Activated T-cell treated with anti-CD3 and anti-CD28 coated beads, Interleukin-2, amount 50 U/mL, for 24 hours (primary cell): ENCODE measurements around the gene ZNF236.

Experiments used
- DNase-seq: peaks from one replicate; pipeline ENCODE4 v3.0.0-alpha.2; 2020
- H3K27ac Mint-ChIP-seq: 2 replicates; pipeline ENCODE4 v1.8.0; 2020; ENCODE audit warnings: mild to moderate bottlenecking, mixed read lengths
- H3K27me3 Mint-ChIP-seq: 2 replicates; pipeline ENCODE4 v1.8.0; 2020; ENCODE audit warnings: mixed read lengths
- H3K36me3 Mint-ChIP-seq: 2 replicates; pipeline ENCODE4 v1.8.0; 2020; ENCODE audit warnings: low read depth, mixed read lengths
- H3K4me1 Mint-ChIP-seq: 2 replicates; pipeline ENCODE4 v1.8.0; 2020; ENCODE audit warnings: low read depth, mixed read lengths
- H3K4me3 Mint-ChIP-seq: 2 replicates; pipeline ENCODE4 v1.8.0; 2020; ENCODE audit warnings: mild to moderate bottlenecking, moderate library complexity, mixed read lengths
- H3K9me3 Mint-ChIP-seq: 2 replicates; pipeline ENCODE4 v1.8.0; 2020; ENCODE audit warnings: mixed read lengths

The ZNF236 gene

DNA sequence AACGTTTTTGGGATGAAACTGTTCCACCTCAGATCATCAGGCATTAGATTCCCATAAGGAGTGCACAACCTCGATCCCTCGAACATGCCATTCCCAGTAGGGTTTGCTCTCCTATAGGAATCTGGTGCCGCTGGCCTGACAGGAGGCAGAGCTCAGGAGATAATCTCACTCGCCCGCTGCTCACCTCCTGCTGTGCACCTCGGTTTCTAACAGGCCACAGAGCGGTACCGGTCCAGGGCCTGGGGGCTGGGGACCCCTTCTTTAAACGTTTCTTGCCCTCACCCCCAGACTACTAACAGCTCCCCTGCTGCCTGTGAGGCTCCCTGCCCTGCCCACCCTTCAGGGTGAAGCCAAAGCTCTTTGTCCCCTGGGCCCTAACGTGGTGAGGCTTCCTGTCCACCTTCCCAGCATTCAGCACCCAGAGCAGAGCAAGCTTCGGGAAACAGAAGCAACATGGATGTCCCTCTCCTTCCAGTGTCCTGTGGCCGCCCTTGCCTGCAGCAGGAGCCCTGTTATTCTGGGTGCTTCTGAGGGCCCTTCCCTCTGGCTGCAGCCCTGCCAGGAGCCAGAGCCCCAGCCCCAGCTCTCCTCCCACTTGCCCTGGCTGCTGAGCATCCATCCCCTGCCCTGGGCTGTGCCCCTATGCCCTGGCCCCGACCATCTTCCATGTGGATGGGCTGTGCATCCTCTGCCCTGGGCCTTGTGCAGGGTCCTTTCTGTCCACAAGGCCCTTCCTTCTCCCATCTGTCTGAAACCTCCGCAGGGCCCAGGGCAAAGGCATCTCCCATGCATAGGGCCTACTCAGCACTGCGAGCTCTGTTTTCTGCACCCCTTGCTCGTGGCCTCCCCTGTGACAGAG, 170.1 kb downstream of the ZNF236 start:
- DNase-seq = no peak
- Mint-ChIP-seq H3K36me3 (no peaks in the 10 kb centered on the region), H3K9me3 (no peaks in the 10 kb centered on the region), H3K4me3 (no peak overlapping the region), H3K27me3 (no peaks in the 10 kb centered on the region), H3K4me1 (no peaks in the 10 kb centered on the region), H3K27ac (no peak overlapping the region)

DNA sequence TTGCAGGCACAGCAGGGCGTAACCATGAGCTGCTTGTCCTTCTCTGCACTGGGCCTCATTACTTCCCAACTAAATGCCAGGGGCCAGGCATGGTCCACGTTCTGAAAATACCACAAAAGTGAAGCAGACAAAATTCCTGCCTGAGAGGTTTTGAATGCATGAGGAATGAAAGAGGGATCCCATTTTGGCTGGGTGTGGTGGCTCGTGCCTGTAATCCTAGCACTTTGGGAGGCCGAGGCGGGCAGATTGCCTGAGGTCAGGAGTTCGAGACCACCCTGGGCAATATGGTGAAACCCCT, 170.7 kb downstream of the ZNF236 start:
- Mint-ChIP-seq H3K27me3 (no peaks in the 10 kb centered on the region), H3K27ac (no peak overlapping the region), H3K9me3 (no peaks in the 10 kb centered on the region), H3K4me3 (no peak overlapping the region), H3K4me1 (no peaks in the 10 kb centered on the region), H3K36me3 (no peaks in the 10 kb centered on the region)
- no peak for DNase-seq

DNA sequence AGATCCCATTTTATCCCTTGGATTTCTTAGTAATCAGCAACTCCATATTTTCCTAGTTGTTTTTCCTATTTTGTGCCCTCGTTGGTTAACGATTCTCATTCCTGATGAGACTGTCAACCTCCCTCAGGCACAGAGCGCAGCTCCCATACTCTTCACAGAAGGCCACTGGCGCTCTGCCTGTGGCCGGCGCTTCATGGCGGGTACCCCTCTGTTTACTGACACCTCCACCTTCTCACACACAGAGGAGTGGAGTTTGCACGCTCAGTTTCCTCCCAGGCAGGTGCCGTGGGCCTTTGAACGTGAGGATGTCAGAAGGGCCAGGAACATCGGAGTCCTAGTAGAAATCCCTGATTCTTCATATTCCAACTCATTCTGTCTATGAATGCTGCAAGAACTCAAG, 171.2 kb downstream of the ZNF236 start:
- Mint-ChIP-seq H3K27ac (no peak overlapping the region), H3K4me1 (no peaks in the 10 kb centered on the region), H3K27me3 (no peaks in the 10 kb centered on the region), H3K9me3 (no peaks in the 10 kb centered on the region), H3K4me3 (no peak overlapping the region), H3K36me3 (no peaks in the 10 kb centered on the region)
- DNase-seq = no peak

- no peaks in the 10 kb centered on the region for H3K9me3 Mint-ChIP-seq
- no peaks in the 10 kb centered on the region for H3K36me3 Mint-ChIP-seq
- H3K27ac Mint-ChIP-seq = no peak overlapping the region
- H3K4me1 Mint-ChIP-seq = no peaks in the 10 kb centered on the region
- no peaks in the 10 kb centered on the region for H3K27me3 Mint-ChIP-seq
- DNase-seq = no peak
- no peak overlapping the region for H3K4me3 Mint-ChIP-seq
Observed at GRCh38 chr18:76994086-76994654, 171.8 kb downstream of the ZNF236 start.

DNA sequence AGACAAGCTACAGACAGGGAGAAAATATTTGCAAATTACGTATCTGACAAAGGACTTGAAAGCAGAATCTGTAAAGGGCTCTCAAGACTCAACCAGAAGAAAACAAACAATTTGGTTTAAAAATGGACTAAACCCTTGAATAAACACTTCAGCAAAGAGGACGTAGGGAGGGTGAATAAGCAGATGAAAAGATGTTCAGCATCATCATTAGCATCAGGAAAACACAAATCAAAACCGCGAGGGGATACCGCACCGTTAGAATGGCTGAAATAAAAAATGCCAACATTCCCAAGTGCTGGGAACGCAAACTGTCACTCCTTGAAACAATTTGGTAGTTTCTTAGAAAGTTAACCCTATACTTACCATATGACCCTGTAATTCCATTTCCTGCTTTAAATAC, 173.5 kb downstream of the ZNF236 start:
- no peak for DNase-seq

GRCh38 chr18:76996429-76996828, 174.1 kb downstream of the ZNF236 start:
- Mint-ChIP-seq H3K27me3 (no peaks in the 10 kb centered on the region), H3K4me1 (peaks cover 8% of the 10 kb centered on the region), H3K4me3 (no peak overlapping the region), H3K9me3 (no peaks in the 10 kb centered on the region), H3K36me3 (no peaks in the 10 kb centered on the region), H3K27ac (no peak overlapping the region)
- no peak for DNase-seq

More for the DNA sequence above, 173.5 kb downstream of the ZNF236 start:
- Mint-ChIP-seq H3K36me3 (no peaks in the 10 kb centered on the region), H3K27me3 (no peaks in the 10 kb centered on the region), H3K27ac (no peak overlapping the region), H3K9me3 (no peaks in the 10 kb centered on the region), H3K4me1 (peaks cover 8% of the 10 kb centered on the region), H3K4me3 (no peak overlapping the region)

DNA sequence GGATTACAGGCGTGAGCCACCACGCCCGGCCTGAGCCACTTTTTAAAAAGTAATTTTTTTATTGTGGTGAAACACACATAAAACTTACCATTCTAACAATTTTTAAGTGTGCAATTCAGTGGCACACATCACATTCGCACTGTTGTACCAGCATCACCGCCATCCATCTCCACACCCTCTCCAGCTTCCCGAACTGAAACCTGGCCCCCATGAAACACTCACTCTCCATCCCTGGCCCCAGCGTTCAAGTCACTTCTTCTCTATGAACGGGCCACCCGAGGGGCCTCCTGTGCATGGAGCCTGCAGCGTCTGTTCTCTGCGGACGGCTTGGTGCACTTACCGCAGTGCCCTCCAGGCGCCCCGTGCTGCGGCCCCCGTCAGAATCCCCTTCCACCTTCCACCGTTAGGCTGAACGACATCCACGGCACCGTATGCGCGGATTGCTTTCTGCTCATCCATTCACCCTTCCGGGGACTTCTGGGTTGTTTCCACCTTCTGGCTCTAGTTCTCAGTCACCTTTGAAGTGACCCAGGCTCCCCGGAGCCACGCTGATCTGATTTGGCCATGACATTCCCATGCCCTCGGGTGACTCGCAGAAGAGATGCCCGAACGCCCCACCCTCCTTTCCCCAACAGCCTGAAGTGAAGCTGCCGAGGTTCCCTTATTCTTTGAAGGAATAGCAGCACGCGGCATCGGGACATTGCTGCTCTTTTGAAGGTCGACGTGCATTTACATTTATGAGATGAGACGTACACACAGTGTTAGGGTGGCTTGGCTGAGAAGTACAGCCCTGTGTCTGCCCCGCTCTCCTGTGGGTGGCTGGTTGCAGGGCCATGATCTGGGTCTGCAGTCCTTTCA, 175.8 kb downstream of the ZNF236 start:
- Mint-ChIP-seq H3K9me3 (no peaks in the 10 kb centered on the region), H3K27ac (no peak overlapping the region), H3K36me3 (no peaks in the 10 kb centered on the region), H3K4me1 (peaks cover 8% of the 10 kb centered on the region), H3K27me3 (no peaks in the 10 kb centered on the region), H3K4me3 (no peak overlapping the region)
- DNase-seq = no peak

- Mint-ChIP-seq H3K36me3 (no peaks in the 10 kb centered on the region), H3K9me3 (no peaks in the 10 kb centered on the region), H3K4me1 (peaks cover 8% of the 10 kb centered on the region), H3K4me3 (no peak overlapping the region), H3K27me3 (no peaks in the 10 kb centered on the region), H3K27ac (no peak overlapping the region)
- DNase-seq = no peak
Observed at GRCh38 chr18:76999077-76999476, 176.7 kb downstream of the ZNF236 start.

DNA sequence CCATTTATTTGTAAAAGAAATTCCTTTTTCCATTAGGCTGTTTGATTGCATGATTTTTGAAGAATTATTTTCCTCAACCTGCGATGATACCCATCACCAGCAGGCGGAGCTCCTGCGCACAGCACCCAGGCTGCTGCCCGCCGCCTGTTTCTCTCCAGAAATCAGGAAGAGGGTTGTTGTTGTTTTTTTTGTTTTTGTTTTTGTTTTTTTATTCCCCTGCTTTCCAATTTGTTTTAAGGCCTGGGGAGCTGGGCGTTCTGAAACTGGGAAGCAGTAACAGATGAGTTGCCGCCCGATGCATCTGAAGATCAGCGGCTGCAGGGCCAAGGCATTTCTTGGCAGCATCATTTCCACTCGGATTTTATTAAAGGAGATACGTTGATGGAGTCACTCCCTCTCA, 178.2 kb downstream of the ZNF236 start:
- Mint-ChIP-seq H3K9me3 (no peaks in the 10 kb centered on the region), H3K4me3 (no peak overlapping the region), H3K27me3 (no peaks in the 10 kb centered on the region), H3K4me1 (peaks cover 22% of the 10 kb centered on the region), H3K36me3 (no peaks in the 10 kb centered on the region), H3K27ac (no peak overlapping the region)
- peak; percentile 71 for DNase-seq

DNA sequence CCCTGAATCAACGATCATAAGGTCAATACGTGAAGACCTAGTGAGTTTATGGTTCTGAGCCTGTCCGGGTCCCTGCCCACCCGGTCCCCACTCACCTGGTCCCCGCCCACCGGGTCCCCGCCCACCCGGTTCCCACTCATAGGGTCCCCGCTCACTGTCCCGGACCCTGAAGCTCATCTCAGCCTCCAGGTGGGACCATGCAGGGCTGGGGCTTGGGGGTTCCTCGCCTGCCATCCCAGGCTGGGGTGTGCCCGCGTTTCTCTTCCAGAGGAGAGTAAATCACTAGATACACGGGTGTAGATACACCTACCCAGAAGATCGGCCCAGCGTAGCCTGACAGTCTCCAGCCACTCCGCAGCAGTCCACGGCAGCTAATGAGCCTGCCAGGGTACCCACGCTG, 178.7 kb downstream of the ZNF236 start:
- H3K36me3 Mint-ChIP-seq = no peaks in the 10 kb centered on the region
- no peaks in the 10 kb centered on the region for H3K27me3 Mint-ChIP-seq
- H3K27ac Mint-ChIP-seq = no peak overlapping the region
- DNase-seq = no peak
- no peak overlapping the region for H3K4me3 Mint-ChIP-seq
- peaks cover 28% of the 10 kb centered on the region for H3K4me1 Mint-ChIP-seq
- no peaks in the 10 kb centered on the region for H3K9me3 Mint-ChIP-seq

GRCh38 chr18:77001979-77002378, 179.6 kb downstream of the ZNF236 start:
- H3K9me3 Mint-ChIP-seq = no peaks in the 10 kb centered on the region
- peaks cover 31% of the 10 kb centered on the region for H3K4me1 Mint-ChIP-seq
- no peaks in the 10 kb centered on the region for H3K27me3 Mint-ChIP-seq
- no peak overlapping the region for H3K27ac Mint-ChIP-seq
- H3K4me3 Mint-ChIP-seq = no peak overlapping the region
- DNase-seq = no peak
- peaks cover 3% of the 10 kb centered on the region for H3K36me3 Mint-ChIP-seq

- Mint-ChIP-seq H3K27ac (no peak overlapping the region), H3K36me3 (peaks cover 3% of the 10 kb centered on the region), H3K4me1 (peaks cover 32% of the 10 kb centered on the region), H3K4me3 (no peak overlapping the region), H3K27me3 (no peaks in the 10 kb centered on the region), H3K9me3 (no peaks in the 10 kb centered on the region)
- DNase-seq = no peak
Observed at GRCh38 chr18:77002496-77002895, 180.1 kb downstream of the ZNF236 start.

GRCh38 chr18:77003316-77003715, 181.0 kb downstream of the ZNF236 start:
- H3K27me3 Mint-ChIP-seq = no peaks in the 10 kb centered on the region
- no peak overlapping the region for H3K27ac Mint-ChIP-seq
- peaks cover 33% of the 10 kb centered on the region for H3K4me1 Mint-ChIP-seq
- no peak overlapping the region for H3K4me3 Mint-ChIP-seq
- H3K36me3 Mint-ChIP-seq = peaks cover 6% of the 10 kb centered on the region
- no peak for DNase-seq
- H3K9me3 Mint-ChIP-seq = no peaks in the 10 kb centered on the region

DNA sequence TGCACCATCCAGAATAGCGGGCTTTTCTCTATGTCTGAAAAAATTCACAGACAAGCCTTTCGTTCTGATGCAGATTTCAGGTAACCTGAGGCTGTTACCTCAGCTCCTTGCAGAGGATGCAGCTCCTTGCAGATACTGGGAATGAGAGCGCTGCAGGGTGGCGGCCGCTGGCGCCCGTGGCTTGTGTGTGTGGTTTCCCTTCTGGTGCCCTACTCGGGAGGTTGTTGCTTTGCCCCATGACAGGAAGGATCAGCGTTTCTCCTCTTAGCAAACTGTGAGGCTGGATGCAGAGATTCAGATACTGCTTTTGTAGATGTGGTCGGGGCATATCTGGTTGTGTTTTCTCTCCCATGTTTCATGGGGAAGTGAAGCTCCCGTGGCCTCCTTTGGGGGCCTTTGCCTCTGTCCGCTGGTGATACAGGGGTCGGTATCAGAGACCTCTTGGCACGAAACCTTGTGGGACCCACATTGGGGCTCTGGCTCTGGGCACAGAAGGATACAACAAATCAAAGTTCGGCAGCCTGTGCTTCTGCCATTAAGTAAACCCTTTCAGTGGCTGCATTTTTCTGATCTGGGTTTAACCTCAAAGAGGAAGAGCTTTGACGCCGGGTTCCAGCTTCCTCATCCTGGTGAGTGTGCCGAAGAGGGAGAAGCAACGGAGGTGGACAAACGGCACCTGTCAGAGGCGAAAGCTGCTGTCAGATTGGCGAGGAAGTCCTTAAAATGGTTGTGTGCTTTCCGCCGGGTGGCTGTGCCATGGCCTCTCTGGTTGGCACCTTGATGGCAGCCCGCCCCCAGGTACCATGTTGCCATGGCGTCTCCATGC, 182.4 kb downstream of the ZNF236 start:
- Mint-ChIP-seq H3K9me3 (no peaks in the 10 kb centered on the region), H3K36me3 (peaks cover 15% of the 10 kb centered on the region), H3K27ac (peak overlapping the region; percentile 74), H3K27me3 (no peaks in the 10 kb centered on the region), H3K4me1 (peaks cover 33% of the 10 kb centered on the region), H3K4me3 (peak overlapping the region; percentile 36)
- DNase-seq = no peak
